ENCODE data around the gene TNFAIP2.

TNFAIP2 gene

DNA sequence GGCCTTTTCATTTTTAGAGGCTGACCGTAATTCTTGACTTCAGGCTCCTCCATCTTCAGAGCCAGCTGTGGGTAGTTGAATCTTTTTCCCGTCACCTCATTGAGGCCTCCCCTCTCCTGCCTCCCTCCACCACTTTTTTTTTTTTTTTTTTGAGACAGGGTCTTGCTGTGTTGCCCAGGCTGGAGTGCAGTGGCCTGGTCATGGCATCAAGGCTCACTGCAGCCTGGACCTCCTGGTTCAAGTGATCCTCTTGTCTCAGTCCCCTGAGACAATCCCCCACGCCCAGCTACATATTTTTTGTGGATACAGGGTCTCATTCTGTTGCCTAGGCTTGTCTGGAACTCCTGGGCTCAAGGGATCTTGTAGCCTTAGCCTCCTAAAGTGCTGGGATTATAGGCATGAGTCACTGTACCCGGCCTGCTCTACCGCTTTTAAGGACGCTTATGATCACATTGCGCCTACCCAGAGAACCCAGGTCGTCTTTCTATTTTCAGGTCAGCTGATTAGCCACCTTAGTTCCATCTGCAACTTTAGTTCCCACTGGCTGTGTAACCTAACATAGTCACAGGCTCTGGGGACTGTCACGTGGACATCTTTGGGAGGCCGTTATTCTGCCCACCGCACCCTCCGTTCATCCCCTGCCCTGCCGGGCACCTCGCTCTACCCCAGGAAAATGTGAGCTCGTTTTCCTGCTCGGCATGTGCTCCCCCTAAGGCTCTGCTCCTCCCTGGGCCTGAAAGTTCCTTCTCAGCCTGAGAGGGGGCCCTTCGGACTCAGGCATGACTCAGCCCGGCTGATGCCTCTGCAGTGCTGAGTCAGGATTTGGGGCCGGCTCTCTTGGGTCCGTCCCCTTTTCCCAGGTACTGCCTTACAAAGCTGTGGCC, 13.4 kb downstream of the TNFAIP2 start:
- no peak overlapping the region for H3K4me3 ChIP-seq (ENCODE audit: control insufficient read depth, low read depth, low read length)
- DNase-seq (ENCODE audit: low read depth) = no peak
- TF ChIP-seq, protein P1, sequence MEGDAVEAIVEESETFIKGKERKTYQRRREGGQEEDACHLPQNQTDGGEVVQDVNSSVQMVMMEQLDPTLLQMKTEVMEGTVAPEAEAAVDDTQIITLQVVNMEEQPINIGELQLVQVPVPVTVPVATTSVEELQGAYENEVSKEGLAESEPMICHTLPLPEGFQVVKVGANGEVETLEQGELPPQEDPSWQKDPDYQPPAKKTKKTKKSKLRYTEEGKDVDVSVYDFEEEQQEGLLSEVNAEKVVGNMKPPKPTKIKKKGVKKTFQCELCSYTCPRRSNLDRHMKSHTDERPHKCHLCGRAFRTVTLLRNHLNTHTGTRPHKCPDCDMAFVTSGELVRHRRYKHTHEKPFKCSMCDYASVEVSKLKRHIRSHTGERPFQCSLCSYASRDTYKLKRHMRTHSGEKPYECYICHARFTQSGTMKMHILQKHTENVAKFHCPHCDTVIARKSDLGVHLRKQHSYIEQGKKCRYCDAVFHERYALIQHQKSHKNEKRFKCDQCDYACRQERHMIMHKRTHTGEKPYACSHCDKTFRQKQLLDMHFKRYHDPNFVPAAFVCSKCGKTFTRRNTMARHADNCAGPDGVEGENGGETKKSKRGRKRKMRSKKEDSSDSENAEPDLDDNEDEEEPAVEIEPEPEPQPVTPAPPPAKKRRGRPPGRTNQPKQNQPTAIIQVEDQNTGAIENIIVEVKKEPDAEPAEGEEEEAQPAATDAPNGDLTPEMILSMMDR (IDR thresholded peaks at IDR 0.05; ENCODE audit: control insufficient read depth, insufficient read depth, low read depth, low read length, missing control alignments) = no peak

DNA sequence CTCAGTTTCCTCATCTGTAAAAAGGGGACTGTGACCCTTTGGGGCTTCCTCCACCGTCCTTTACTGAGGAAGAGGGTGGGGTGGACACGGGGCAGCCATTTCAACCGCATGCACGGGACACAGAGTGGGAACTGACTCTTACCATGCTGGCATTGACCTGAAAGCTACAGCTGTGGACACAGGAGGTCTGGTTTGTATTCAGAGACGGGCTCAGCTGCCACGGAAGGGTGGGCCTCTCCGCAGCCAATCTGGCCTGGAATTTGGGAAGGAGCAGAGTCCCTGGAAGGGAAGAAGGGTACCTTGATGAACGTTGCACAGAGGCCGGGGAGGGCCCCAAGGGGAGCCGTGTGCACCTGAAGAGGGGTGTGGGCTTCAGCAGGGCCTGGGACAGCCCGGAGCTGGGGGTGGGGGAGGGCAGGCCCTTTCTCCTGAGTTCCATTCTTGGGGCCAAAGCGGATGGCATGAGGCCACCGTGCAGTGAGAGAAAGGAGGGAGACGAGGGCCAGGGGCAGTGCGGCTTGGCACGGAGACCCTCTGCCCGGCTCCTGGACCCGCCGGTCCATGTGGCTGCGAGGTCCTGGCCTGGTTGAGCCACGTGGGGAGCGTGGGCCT, 14.5 kb downstream of the TNFAIP2 start:
- no peak overlapping the region for H3K4me3 ChIP-seq (ENCODE audit: control insufficient read depth, low read depth, low read length)
- TF ChIP-seq, protein P1 (IDR thresholded peaks at IDR 0.05; ENCODE audit: control insufficient read depth, insufficient read depth, low read depth, low read length, missing control alignments) = no peak

GRCh38 chr14:103138301-103139131, 15.3 kb downstream of the TNFAIP2 start:
- no peak overlapping the region for H3K4me3 ChIP-seq (ENCODE audit: control insufficient read depth, low read depth, low read length)
- TF ChIP-seq, protein P1 (IDR thresholded peaks at IDR 0.05; ENCODE audit: control insufficient read depth, insufficient read depth, low read depth, low read length, missing control alignments) = no peak
- DNase-seq (ENCODE audit: low read depth) = no peak

More for the DNA sequence above, 14.5 kb downstream of the TNFAIP2 start:
- DNase-seq (ENCODE audit: low read depth) = no peak

GRCh38 chr14:103139132-103140025, 16.1 kb downstream of the TNFAIP2 start:
- DNase-seq (ENCODE audit: low read depth) = no peak
- TF ChIP-seq, protein P1 (IDR thresholded peaks at IDR 0.05; ENCODE audit: control insufficient read depth, insufficient read depth, low read depth, low read length, missing control alignments) = no peak
- no peak overlapping the region for H3K4me3 ChIP-seq (ENCODE audit: control insufficient read depth, low read depth, low read length)

DNA sequence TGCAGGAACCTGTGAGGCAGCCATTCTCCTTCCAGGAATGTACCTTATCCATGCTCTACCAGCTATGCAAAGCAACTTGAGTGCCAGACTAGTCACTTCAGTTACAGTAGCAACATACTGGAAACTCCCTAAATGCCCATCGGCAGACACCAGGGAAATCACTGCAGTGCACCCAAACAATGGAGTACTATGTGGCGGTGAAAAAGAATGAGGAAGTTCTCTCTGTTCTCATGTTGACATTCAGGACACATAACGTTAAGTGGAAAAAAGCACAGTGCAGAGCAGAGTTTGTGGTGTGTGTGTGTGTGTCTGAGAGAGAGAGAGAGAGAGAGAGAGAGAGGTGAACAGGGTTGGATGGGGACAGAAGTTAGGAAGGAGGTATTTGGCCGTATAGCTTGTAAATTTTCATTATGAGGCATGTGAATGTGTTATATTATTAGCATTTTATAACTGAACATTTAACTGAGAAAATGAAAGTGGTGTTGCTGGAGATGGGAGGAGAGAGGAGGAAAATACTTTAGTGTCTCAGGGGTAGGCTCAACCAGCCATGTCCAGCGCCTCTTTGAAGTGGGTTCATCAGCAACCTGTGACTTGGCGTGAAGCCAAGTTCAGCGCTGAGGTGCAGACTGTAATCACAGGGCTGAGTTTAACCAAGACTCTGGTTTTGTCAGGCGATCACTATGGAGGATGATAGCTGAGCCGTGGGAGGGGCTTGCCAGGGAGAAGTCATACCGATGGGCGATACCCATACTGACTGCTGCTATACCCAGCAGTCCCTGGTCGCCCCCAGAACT, 17.3 kb downstream of the TNFAIP2 start:
- H3K4me3 ChIP-seq (ENCODE audit: control insufficient read depth, low read depth, low read length) = no peak overlapping the region
- TF ChIP-seq, protein P1 (IDR thresholded peaks at IDR 0.05; ENCODE audit: control insufficient read depth, insufficient read depth, low read depth, low read length, missing control alignments) = no peak
- DNase-seq (ENCODE audit: low read depth) = no peak
